GM12801 (cell line): ENCODE results near the gene FBXL2.

Experiments
- TF ChIP-seq, protein P1 (sequence below): IDR thresholded peaks from one replicate; pipeline ENCODE4 v1.5.1; 2011; ENCODE audit warnings: control low read depth; ENCODE audit not compliant: insufficient read length; ENCODE audit errors: extremely low read depth

FBXL2 gene

DNA sequence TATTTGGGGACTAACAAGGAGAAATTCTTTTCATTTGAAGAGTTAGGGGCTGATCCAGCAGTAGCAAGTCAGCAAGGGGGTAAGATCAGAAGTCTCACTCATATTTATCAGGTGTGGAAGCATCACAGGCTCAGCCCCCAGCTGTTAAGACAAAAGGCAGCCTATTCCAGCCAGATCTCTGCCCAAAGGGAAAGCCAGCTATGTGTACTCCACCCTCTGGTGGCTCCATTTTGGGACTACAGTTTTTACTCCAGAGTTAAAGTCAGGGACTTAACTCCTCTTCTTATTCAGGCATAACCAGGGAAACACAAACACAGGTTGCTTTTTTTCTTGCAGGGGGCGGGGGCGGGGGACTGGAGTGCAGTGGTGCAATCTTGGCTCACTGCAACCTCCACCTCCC lies 143.7 kb downstream of the FBXL2 start:
- TF ChIP-seq, protein P1, sequence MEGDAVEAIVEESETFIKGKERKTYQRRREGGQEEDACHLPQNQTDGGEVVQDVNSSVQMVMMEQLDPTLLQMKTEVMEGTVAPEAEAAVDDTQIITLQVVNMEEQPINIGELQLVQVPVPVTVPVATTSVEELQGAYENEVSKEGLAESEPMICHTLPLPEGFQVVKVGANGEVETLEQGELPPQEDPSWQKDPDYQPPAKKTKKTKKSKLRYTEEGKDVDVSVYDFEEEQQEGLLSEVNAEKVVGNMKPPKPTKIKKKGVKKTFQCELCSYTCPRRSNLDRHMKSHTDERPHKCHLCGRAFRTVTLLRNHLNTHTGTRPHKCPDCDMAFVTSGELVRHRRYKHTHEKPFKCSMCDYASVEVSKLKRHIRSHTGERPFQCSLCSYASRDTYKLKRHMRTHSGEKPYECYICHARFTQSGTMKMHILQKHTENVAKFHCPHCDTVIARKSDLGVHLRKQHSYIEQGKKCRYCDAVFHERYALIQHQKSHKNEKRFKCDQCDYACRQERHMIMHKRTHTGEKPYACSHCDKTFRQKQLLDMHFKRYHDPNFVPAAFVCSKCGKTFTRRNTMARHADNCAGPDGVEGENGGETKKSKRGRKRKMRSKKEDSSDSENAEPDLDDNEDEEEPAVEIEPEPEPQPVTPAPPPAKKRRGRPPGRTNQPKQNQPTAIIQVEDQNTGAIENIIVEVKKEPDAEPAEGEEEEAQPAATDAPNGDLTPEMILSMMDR, result no peak

DNA sequence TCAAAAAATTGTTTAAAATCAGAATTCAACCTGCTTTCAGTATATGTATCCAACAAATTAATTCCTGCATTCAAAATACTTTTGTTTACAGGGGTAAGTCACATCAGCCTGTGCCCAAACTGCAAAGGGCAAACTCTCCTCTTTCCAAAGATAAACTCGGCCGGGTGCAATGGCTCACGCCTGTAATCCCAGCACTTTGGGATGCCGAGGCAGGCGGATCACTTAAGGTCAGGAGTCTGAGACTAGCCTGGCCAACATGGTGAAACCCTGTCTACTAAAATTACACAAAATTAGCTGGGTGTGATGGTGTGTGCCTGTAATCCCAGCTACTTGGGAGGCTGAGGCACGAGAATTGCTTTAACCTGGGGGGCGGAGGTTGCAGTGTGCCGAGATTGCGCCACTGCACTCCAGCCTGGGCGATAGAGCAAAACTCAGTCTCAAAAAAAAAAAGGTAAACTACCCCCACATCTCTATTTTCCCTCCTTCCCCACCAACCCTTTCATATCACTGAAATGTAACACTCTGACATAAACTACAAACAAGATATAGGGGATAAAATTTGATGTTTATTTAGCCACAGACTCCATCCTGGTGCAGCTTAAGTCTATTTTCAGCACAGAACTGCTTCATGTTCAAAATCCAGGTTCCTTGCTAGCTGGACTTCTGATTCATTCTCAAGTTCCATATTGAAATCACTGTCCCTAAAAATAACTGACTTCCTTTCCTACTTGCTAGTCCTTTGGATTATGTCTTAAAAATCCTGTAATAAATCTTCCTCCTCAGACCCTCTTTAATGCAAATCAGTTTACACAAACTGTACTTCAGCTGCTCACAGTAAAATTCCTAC lies 147.6 kb downstream of the FBXL2 start:
- TF ChIP-seq, protein P1, result no peak

DNA sequence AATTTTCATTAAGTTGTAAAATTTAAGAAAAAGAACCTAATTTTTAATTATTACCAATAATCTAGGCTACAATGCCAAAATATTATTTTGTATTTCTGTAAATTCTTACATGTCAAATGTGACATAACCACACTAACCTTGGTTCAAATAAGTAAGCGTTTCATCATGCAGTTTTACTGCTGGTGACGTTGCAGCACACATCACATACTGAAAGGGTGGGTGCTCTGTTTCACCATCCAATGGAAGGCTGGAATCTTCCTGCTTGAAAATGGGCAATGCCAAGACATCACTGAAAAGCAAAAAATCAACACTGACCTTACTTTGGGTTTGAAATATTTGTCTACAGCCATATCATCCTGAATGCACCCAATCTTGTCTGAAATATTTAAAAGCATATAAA lies 148.2 kb downstream of the FBXL2 start:
- TF ChIP-seq, protein P1, result no peak

DNA sequence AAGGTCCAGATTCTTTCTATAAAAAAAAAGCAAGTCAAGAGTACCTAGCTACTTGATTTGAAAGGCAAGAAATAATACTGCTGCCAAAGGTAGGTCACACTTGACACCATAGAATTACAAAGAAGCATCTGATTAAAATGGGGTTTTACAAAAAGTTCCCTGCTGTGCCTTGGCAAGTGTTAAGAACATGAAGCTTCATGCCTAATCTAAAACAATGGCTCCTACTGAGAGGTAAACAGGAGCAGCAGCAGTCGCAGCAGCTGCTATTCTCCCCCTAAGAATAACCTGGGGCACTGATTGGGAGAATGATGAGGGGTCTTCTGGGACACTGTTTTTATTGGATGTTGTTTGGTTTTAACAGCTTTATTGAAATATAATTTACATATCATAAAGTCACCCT lies 148.8 kb downstream of the FBXL2 start:
- TF ChIP-seq, protein P1, result no peak

DNA sequence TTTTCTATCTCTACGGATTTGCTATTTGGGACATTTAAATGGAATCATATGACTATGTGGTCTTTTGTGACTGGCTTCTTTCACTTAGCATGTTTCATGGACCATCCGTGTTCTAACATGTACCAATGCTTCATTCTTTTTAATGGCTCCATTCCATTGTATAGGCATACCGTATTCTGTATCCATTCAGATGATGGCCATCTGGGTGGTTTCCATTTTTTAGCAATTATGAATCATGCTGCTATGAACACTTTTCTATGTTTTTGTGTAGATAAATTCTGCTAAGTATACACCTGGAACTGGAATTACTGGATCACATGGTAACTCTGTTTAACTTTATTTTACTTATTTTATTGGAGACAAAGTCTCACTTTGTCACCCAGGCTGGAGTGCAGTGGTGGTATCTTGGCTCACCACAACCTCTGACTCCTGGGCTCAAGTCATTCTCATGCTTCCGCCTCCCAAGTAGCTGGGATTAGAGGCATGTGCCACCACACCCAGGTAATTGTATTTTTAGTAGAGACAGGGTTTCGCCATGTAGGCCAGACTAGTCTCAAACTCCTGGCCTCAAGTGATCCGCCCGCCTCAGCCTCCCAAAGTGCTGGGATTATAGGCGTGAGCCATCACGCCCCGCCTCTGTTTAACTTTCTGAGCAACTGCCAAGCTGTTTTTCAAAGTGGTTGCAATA lies 149.5 kb downstream of the FBXL2 start:
- TF ChIP-seq, protein P1, result no peak

DNA sequence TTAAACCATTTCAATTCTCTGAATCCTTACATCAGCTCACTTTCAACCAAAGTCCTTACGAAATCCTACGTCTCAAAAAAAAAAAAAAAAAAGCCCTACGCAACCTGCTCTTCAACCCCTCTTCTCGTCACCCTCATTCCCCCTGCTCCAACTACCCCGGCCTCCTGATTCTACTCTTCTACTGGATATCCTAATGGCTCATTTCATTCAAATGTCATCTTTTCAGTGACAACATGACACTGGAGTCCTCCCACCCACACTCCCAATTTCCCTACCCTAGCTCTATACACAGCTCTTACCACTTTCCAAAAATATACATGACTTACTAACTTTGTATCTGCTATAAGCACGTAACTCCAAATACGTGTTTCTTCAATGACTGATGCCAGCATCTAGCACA lies 151.5 kb downstream of the FBXL2 start:
- TF ChIP-seq, protein P1, result no peak

DNA sequence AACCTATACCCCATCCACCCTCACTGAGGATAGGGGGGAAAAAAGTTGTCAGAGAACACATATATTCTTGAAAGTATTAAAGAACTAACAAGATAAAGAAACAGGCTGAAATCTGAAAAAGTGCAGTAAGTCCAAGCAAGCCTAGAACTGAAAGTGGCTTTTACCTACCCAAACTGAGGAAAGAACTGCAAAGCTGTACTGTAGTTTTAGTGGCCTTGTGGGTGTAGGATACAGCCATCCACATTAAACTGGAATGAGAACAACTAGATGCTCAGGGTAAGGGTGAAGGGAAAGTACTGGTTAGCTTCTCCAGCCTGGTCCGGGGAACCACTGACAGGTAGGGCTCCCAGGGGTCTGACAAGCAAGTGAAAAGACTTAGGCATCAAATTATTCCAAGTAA lies 152.8 kb downstream of the FBXL2 start:
- TF ChIP-seq, protein P1, result no peak
